GM19238 (cell line): Measurements from ENCODE around the gene HOXD1.

Source experiments
- DNase-seq: peaks from one replicate; pipeline ENCODE4 v3.0.0; 2011; ENCODE audit warnings: low spot score; ENCODE audit not compliant: insufficient read length

Gene HOXD1

GRCh38 chr2:176178757-176179295 lies 9.6 kb upstream of the HOXD1 start:
- DNase-seq = no peak

- DNase-seq = no peak
Measured at GRCh38 chr2:176181551-176181950, 6.9 kb upstream of the HOXD1 start.

GRCh38 chr2:176182671-176183070 lies 5.8 kb upstream of the HOXD1 start:
- no peak for DNase-seq

GRCh38 chr2:176184749-176185148 lies 3.7 kb upstream of the HOXD1 start:
- DNase-seq = no peak

- no peak for DNase-seq
Measured at GRCh38 chr2:176186024-176186423, 2.4 kb upstream of the HOXD1 start.

- DNase-seq = no peak
Measured at GRCh38 chr2:176187200-176187898, 1.1 kb upstream of the HOXD1 start.

GRCh38 chr2:176188774-176189680 lies 559 bp downstream of the HOXD1 start:
- no peak for DNase-seq

GRCh38 chr2:176189681-176190641 lies 1.5 kb downstream of the HOXD1 start:
- no peak for DNase-seq

- DNase-seq = no peak
Measured at GRCh38 chr2:176192351-176192750, 3.9 kb downstream of the HOXD1 start.

GRCh38 chr2:176193048-176193447 lies 4.6 kb downstream of the HOXD1 start:
- no peak for DNase-seq

GRCh38 chr2:176199902-176200301 lies 11.4 kb downstream of the HOXD1 start:
- DNase-seq = no peak

GRCh38 chr2:176200971-176201370 lies 12.5 kb downstream of the HOXD1 start:
- no peak for DNase-seq

- DNase-seq = no peak
Measured at GRCh38 chr2:176202491-176202890, 14.0 kb downstream of the HOXD1 start.

- DNase-seq = no peak
Measured at GRCh38 chr2:176205126-176205525, 16.7 kb downstream of the HOXD1 start.

- no peak for DNase-seq
Measured at GRCh38 chr2:176206136-176206535, 17.7 kb downstream of the HOXD1 start.

GRCh38 chr2:176206682-176207081 lies 18.2 kb downstream of the HOXD1 start:
- no peak for DNase-seq

- DNase-seq = no peak
Measured at GRCh38 chr2:176211110-176211509, 22.6 kb downstream of the HOXD1 start.

- no peak for DNase-seq
Measured at GRCh38 chr2:176212276-176212675, 23.8 kb downstream of the HOXD1 start.

GRCh38 chr2:176213406-176213805 lies 24.9 kb downstream of the HOXD1 start:
- DNase-seq = no peak

- DNase-seq = no peak
Measured at GRCh38 chr2:176227874-176228273, 39.4 kb downstream of the HOXD1 start.

- no peak for DNase-seq
Measured at GRCh38 chr2:176234156-176234555, 45.7 kb downstream of the HOXD1 start.
